T-cell (primary cell): ENCODE data around the gene RAPGEF1. TPM values are rescaled to one million over a fixed set of nuclear protein-coding genes. Genes with fewer than 3 reads are reported as not detected.

Source experiments
- ATAC-seq, 4 experiments: fragments of 200-7000 bp in 3 of 4; fragments of 150-1000 bp in 1 of 4; cut with Tn5 transposase; replicated peaks in 1 of 4; 1 replicate in 3 of 4; 2 replicates in 1 of 4; pipeline ENCODE4 v1.10.0; 2021; ENCODE audit warnings: moderate library complexity in 3 of 4, mild to moderate bottlenecking in 2 of 4, moderate number of reproducible peaks in 1 of 4
- CTCF ChIA-PET, 2 donors: fragments of 300-600 bp; sonication (Branson Sonifier 250); formaldehyde crosslinking; loops; one replicate each; lab custom pipeline; 2022; ENCODE audit warnings: antibody characterized with exemption in 2 of 2; lab: Charles Lee
- POLR2A ChIA-PET, 2 donors: fragments of 300-600 bp; sonication (Branson Sonifier 250); formaldehyde crosslinking; loops; one replicate each; lab custom pipeline; 2022; ENCODE audit warnings: antibody characterized with exemption in 2 of 2; lab: Charles Lee
- DNase-seq, 35 experiments: peaks; one replicate each; pipeline versions ENCODE4 v3.0.0 to v3.0.0-alpha.2; 2013 to 2023
- H3K27ac ChIP-seq: one replicate; pipeline ENCODE4 v1.5.1; 2013; ENCODE audit warnings: low read length
- H3K27me3 ChIP-seq, 2 experiments: replicated peaks in 1 of 2; 1 replicate in 1 of 2; 2 replicates in 1 of 2; pipeline versions ENCODE4 v1.6.1 to v1.7.0; 2013; ENCODE audit warnings: low read length in 1 of 2, mixed read lengths in 1 of 2; ENCODE audit not compliant: control insufficient read depth in 2 of 2, insufficient read depth in 2 of 2; ENCODE audit errors: extremely low read depth in 1 of 2
- H3K36me3 ChIP-seq, 2 donors: 1 replicate in 1 of 2; 2 replicates in 1 of 2; pipeline versions ENCODE4 v1.6.1 to v1.7.0; 2013; ENCODE audit warnings: low read length in 1 of 2; ENCODE audit not compliant: control insufficient read depth in 2 of 2, insufficient read depth in 1 of 2; ENCODE audit errors: extremely low read depth in 1 of 2
- H3K4me1 ChIP-seq, 2 experiments: 1 replicate in 1 of 2; 2 replicates in 1 of 2; pipeline versions ENCODE4 v1.6.1 to v1.7.0; 2013; ENCODE audit warnings: low read length in 2 of 2, mixed read lengths in 1 of 2; ENCODE audit not compliant: insufficient read depth in 2 of 2, control insufficient read depth in 1 of 2; ENCODE audit errors: extremely low read depth in 1 of 2
- H3K4me3 ChIP-seq, 2 donors: 1 replicate in 1 of 2; 2 replicates in 1 of 2; pipeline versions ENCODE4 v1.5.1 to v1.7.0; 2013; ENCODE audit warnings: mild to moderate bottlenecking in 2 of 2, low read length in 1 of 2, moderate library complexity in 1 of 2; ENCODE audit not compliant: control insufficient read depth in 1 of 2; ENCODE audit errors: extremely low read depth in 1 of 2
- H3K9me3 ChIP-seq: 2 replicates; pipeline ENCODE4 v1.7.0; 2013
- H3K27ac Mint-ChIP-seq, 2 donors: one replicate each; pipeline ENCODE4 v1.8.0; 2020 to 2021; ENCODE audit warnings: mild to moderate bottlenecking in 2 of 2, mixed read lengths in 2 of 2
- H3K27me3 Mint-ChIP-seq, 2 donors: one replicate each; pipeline ENCODE4 v1.8.0; 2021 to 2022; ENCODE audit warnings: mixed read lengths in 2 of 2
- H3K36me3 Mint-ChIP-seq: one replicate; pipeline ENCODE4 v1.8.0; 2021; ENCODE audit warnings: mixed read lengths
- H3K4me1 Mint-ChIP-seq, 3 donors: one replicate each; pipeline ENCODE4 v1.8.0; 2020 to 2022; ENCODE audit warnings: mixed read lengths in 3 of 3, mild to moderate bottlenecking in 1 of 3
- H3K4me3 Mint-ChIP-seq, 3 donors: one replicate each; pipeline ENCODE4 v1.8.0; 2020 to 2022; ENCODE audit warnings: mild to moderate bottlenecking in 3 of 3, mixed read lengths in 3 of 3, moderate library complexity in 3 of 3
- H3K9me3 Mint-ChIP-seq, 3 donors: one replicate each; pipeline ENCODE4 v1.8.0; 2020 to 2022; ENCODE audit warnings: mixed read lengths in 3 of 3
- WGBS: methylation state at CpG from one replicate; pipeline ENCODE4 v1.1.5; 2013; ENCODE audit warnings: missing lambda C conversion rate; ENCODE audit not compliant: insufficient coverage; 5-methylcytosine and 5-hydroxymethylcytosine counted together
- total RNA-seq, 35 experiments: library from RNA in 6 of 35; stranded (reverse) in 6 of 35; fragments of 120-200 nt in 1 of 35; gene quantifications; one replicate each; pipeline versions ENCODE4 v1.2.1 to v1.2.4 and lab custom pipeline; 2013 to 2026

RAPGEF1 gene
- total RNA-seq, 5 donors from 2014 or later (not counting 1 experiment from before 2014, with no cell fraction given) = 97.9 to 167 (median 139) TPM

DNA sequence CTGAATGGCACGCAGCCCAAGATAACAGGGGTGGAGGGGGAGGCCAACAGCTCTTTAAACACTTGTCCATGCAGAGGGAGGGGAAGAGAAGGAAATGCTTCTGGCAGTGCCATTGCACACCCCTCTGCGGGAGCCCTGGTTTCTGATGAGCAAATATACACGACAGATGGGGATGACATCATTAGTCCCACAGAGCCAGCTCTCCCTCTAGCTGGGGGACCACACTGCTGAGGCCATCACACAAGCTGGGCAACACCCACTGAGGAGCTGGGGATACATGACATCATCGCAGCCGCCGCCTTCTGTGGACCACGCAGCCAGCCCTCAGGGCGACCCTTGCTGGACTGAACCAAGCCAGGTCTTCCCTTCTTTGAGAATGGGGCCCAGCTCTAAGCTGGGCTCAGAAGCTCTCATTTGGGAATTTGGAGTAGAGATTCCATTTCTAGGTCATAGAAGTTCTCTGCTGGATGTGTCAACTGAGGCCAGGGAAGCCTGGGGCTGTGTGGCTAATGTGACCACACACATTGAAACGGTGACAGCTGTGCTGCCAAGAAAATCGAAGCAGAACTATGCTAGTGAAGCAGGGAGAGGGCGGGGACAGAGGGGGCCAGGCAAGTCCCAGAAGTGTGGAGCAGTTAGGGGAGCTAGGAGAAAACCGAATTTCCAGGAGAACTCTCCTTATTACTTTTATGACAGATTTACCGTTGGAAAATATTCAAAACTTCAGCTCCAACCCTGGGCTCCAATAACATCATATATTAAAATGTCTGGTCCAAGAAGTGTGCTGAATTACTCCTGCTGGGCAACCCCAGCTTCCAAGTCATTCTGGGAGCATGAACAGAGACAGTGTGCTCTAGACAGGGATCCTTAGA, 115.0 kb downstream of the RAPGEF1 start:
- Mint-ChIP-seq H3K36me3 (peaks cover 66% of the 10 kb centered on the region), H3K27me3 (no peaks in the 10 kb centered on the region), H3K9me3 (no peaks in the 10 kb centered on the region), H3K4me3 (no peak overlapping the region), H3K4me1 (peaks cover 17 to 44% (median 39%) of the 10 kb centered on the region in 3 donors), H3K27ac (peak overlapping the region; percentile 22 to 83)
- ATAC-seq (no peak), DNase-seq (no peak)
- Histone ChIP-seq H3K27ac (peak overlapping the region; percentile 92), H3K4me1 (peaks cover 2 to 74% of the 10 kb centered on the region in 2 experiments), H3K4me3 (no peak overlapping the region), H3K9me3 (no peaks in the 10 kb centered on the region), H3K36me3 (peaks cover 25 to 82% of the 10 kb centered on the region in 2 donors), H3K27me3 (no peaks in the 10 kb centered on the region)
- CTCF ChIA-PET = no interaction called here
- 83% methylated on average over 9 of the region's 13 CpGs for WGBS
- POLR2A ChIA-PET = interaction anchor here in 1 of 2 donors (0.9 kb wide), 1 partner anchor 108 kb away, joined by 3 read pairs; no protein-coding TSS in a partner anchor

DNA sequence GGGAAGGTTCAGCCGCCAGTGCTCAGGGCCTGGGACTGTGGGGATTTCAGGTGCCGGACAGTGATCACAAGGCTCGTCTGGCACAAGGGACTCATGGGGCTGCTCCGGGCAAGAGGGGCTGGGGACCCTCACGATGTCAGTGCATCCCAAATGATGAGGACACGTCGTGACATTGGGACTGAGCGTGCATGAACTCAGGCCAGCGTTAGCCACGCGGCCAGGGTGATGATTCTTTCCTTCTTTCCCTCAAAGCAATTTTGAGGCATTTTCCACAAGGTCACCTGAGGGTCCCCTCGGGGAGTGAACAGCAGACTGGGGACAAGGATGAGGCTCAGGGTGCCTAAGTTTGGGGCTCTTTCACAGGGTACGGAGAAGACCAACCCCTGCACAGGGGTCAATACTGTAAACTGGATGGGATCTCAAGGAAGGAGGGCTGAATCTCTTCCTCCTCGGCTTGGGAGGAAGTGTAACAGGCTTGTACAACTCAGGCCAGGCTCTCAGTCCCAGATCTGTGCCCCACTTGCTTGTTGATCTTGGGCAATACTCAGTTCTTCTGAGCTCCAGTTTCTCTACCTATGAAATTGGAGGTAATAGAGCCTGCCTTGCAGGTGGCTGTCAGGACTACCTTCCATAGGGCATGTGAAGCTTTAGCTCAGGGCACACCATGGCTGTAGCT, 116.1 kb downstream of the RAPGEF1 start:
- no peak for ATAC-seq

DNA sequence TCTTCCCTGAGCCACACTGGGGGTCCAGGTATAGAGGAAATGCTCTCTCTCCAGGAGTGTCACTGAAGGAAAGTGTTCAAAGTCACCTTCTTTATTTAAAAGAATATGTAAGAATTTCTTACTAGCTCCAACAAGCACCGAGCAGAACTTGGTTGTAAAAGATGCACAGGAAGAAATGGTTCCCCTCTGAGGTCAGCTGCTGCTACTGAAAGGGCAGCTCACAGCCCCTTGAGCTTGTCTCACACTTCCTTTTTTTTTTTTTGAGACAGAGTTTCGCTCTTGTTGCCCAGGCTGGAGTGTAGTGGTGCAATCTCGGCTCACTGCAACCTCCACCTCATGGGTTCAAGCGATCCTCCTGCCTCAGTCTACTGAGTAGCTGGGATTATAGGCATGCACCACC, 117.4 kb downstream of the RAPGEF1 start:
- Mint-ChIP-seq H3K9me3 (no peaks in the 10 kb centered on the region), H3K4me1 (peaks cover 6 to 29% (median 23%) of the 10 kb centered on the region in 3 donors), H3K27me3 (no peaks in the 10 kb centered on the region), H3K27ac (no peak overlapping the region), H3K36me3 (peaks cover 71% of the 10 kb centered on the region), H3K4me3 (no peak overlapping the region)
- Histone ChIP-seq H3K27me3 (no peaks in the 10 kb centered on the region), H3K4me3 (no peak overlapping the region), H3K27ac (peak overlapping the region; percentile 48), H3K36me3 (peaks cover 33 to 89% of the 10 kb centered on the region in 2 donors), H3K9me3 (no peaks in the 10 kb centered on the region), H3K4me1 (peaks cover 0 to 54% of the 10 kb centered on the region in 2 experiments)
- ChIA-PET POLR2A (interaction anchor here in 1 of 2 donors (0.6 to 0.8 kb wide), 3 partner anchors 55 to 98 kb away, joined by 3 to 5 read pairs (median 3); no protein-coding TSS in a partner anchor), CTCF (interaction anchor here (0.6 to 1.2 kb wide), 5 partner anchors 13 to 137 kb away, joined by 3 to 7 read pairs (median 3); no protein-coding TSS in a partner anchor)
- DNase-seq (no peak), ATAC-seq (no peak)
- WGBS = 83% methylated on average over 1 of the region's 4 CpGs

More for the DNA sequence above, 116.1 kb downstream of the RAPGEF1 start:
- DNase-seq = no peak
- no peak overlapping the region for H3K4me3 Mint-ChIP-seq
- WGBS = 91% methylated on average over 14 of the region's 14 CpGs
- Histone ChIP-seq H3K9me3 (no peaks in the 10 kb centered on the region), H3K27me3 (no peaks in the 10 kb centered on the region), H3K27ac (no peak overlapping the region), H3K36me3 (peaks cover 29 to 88% of the 10 kb centered on the region in 2 donors), H3K4me3 (no peak overlapping the region), H3K4me1 (peaks cover 2 to 67% of the 10 kb centered on the region in 2 experiments)
- no peaks in the 10 kb centered on the region for H3K9me3 Mint-ChIP-seq
- H3K27ac Mint-ChIP-seq = peak overlapping the region; percentile 19 to 22
- ChIA-PET POLR2A (interaction anchor here in 1 of 2 donors (0.9 kb wide), 1 partner anchor 109 kb away, joined by 3 read pairs; no protein-coding TSS in a partner anchor), CTCF (no interaction called here)
- H3K4me1 Mint-ChIP-seq = peaks cover 13 to 35% (median 34%) of the 10 kb centered on the region in 3 donors
- peaks cover 69% of the 10 kb centered on the region for H3K36me3 Mint-ChIP-seq
- H3K27me3 Mint-ChIP-seq = no peaks in the 10 kb centered on the region

DNA sequence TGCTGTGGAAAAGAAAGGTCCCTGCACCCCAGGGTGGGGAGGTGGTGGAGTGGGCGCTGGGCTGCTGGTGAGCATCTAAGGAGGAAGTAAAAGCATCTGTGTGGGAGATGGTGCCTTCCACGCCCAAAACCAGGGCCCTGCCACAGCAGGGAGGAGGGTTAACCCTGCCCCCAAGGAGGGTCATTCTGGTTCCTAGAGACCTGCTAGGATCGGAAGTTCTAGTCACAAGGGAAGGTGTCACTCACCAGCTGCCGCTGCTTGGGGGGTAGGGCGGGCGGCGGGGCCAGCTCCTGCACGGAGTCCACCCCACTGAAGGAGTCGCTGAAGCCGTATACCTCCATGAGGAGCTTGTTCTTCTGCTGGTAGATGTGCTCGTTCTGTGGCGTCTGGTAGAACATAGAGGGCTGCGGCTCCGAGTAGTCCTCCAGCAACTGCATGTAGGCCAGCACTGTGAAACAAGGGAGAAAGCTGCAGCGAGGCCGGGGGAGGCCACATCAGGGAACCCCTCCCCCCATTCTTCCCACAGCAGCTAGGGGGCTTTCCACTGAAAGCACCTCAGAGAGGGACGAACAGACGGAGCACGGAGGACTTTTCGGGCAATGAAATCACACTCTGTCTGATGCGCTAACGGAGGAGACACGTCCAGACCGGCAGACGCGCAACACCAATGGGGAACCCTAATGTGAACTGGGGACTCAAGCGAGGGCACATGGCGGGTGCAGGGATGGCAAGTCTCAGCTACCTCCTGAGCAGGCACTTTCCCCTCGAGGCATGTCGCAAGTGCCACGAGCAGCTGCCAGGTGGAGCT, 118.1 kb downstream of the RAPGEF1 start:
- peaks cover 5 to 25% (median 19%) of the 10 kb centered on the region in 3 donors for H3K4me1 Mint-ChIP-seq
- CTCF ChIA-PET = interaction anchor here (0.6 to 1.2 kb wide), 5 partner anchors 13 to 138 kb away, joined by 3 to 7 read pairs (median 3); no protein-coding TSS in a partner anchor
- H3K4me3 ChIP-seq = no peak overlapping the region
- H3K36me3 ChIP-seq = peaks cover 33 to 94% of the 10 kb centered on the region in 2 donors
- no peaks in the 10 kb centered on the region for H3K9me3 ChIP-seq
- H3K27ac Mint-ChIP-seq = peak overlapping the region; percentile 71 to 79
- H3K36me3 Mint-ChIP-seq = peaks cover 71% of the 10 kb centered on the region
- H3K4me3 Mint-ChIP-seq = no peak overlapping the region
- WGBS = 79% methylated on average over 26 of the region's 31 CpGs
- peak in 10 of 35 experiments; percentile 15 to 49 (median 30) for DNase-seq
- peak in 1 of 4 experiments; percentile 45 for ATAC-seq
- peaks cover 0 to 47% of the 10 kb centered on the region in 2 experiments for H3K4me1 ChIP-seq
- H3K27me3 Mint-ChIP-seq = no peaks in the 10 kb centered on the region
- no peaks in the 10 kb centered on the region for H3K9me3 Mint-ChIP-seq
- no peaks in the 10 kb centered on the region for H3K27me3 ChIP-seq
- H3K27ac ChIP-seq = peak overlapping the region; percentile 48
- POLR2A ChIA-PET = interaction anchor here in 1 of 2 donors (0.6 to 0.8 kb wide), 2 partner anchors 40 to 56 kb away, joined by 4 to 5 read pairs; no protein-coding TSS in a partner anchor

DNA sequence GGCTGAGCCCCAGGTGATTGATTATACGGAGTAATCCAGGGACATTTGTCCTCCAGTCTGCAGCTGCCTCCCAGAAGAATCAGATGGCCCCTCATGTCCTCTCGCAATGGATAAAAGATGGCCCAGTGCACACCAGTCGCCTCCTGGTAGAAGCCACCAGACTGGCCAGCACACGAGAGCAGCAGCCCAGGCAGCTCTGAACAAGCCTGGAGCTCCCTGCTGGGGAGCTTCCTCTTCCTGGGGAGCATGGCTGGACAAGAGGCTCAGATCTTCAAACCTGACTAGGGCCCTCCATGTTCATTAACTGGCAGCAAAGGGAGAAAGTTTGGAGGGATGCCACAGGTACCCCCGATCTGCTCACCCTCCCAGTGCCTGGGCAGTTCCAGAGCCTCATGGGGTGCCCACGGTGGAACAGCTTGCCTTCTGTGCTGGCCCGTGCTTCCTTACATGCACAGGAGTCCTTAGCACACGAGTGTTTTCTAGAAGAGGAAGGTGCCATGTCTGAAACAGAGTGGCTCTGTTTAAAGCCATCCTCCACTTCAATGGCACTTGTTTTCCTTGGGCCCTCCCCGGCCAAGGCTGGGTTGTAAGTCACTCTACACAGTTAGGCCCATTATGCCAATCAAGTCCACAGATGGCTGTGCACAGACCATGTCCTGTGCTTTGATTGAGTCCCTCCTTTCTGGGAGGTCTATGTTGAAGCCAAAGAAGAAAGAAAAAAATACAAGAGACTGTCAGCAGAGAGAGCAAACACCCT, 118.9 kb downstream of the RAPGEF1 start:
- 92% methylated on average over 9 of the region's 9 CpGs for WGBS
- H3K36me3 Mint-ChIP-seq = peaks cover 74% of the 10 kb centered on the region
- no peak for DNase-seq
- peaks cover 5 to 21% (median 14%) of the 10 kb centered on the region in 3 donors for H3K4me1 Mint-ChIP-seq
- H3K27me3 ChIP-seq = no peaks in the 10 kb centered on the region
- no peaks in the 10 kb centered on the region for H3K27me3 Mint-ChIP-seq
- peaks cover 0 to 39% of the 10 kb centered on the region in 2 experiments for H3K4me1 ChIP-seq
- H3K4me3 ChIP-seq = no peak overlapping the region
- peak overlapping the region; percentile 71 to 79 for H3K27ac Mint-ChIP-seq
- peak overlapping the region; percentile 48 for H3K27ac ChIP-seq
- H3K36me3 ChIP-seq = peaks cover 33 to 97% of the 10 kb centered on the region in 2 donors
- ChIA-PET POLR2A (interaction anchor here in 1 of 2 donors (0.7 kb wide), 1 partner anchor 1314 kb away, joined by 6 read pairs; no protein-coding TSS in a partner anchor), CTCF (interaction anchor here in 1 of 2 donors (1.0 kb wide), 1 partner anchor 18 kb away, joined by 3 read pairs; no protein-coding TSS in a partner anchor)
- ATAC-seq = no peak
- H3K9me3 Mint-ChIP-seq = no peaks in the 10 kb centered on the region
- no peaks in the 10 kb centered on the region for H3K9me3 ChIP-seq
- no peak overlapping the region for H3K4me3 Mint-ChIP-seq
